ENCODE measurements around the gene RECQL. TPM values are rescaled to one million over a fixed set of nuclear protein-coding genes. Genes with fewer than 3 reads are reported as not detected.

RECQL gene
- total RNA-seq, 1 experiment from 2014 or later, result 42.3 TPM

- in situ Hi-C loops (cut with HindIII; ENCODE audit: low pct_unique_long_range_greater_than_20kb, low sequenced_read_pairs), result no loop called here
Observed at GRCh38 chr12:21502164-21502496, 695 bp upstream of the RECQL start.

GRCh38 chr12:21500786-21501257, 613 bp downstream of the RECQL start:
- POLR2A ChIA-PET, result interaction anchor here (0.6 kb wide), 1 partner anchor 206 kb away, joined by 7 read pairs; no protein-coding TSS in a partner anchor
- Histone ChIP-seq H3K27ac (ENCODE audit: low read length) (peak overlapping the region; percentile 82), H3K9me3 (ENCODE audit: control insufficient read depth, insufficient read depth, low read depth, low read length) (no peaks in the 10 kb centered on the region), H3K4me1 (ENCODE audit: control insufficient read depth, insufficient read depth, low read length) (peaks cover 14% of the 10 kb centered on the region; the same call in 1 of the 2 replicates), H3K27me3 (ENCODE audit: control insufficient read depth, insufficient read depth, low read length) (no peaks in the 10 kb centered on the region), H3K36me3 (ENCODE audit: control insufficient read depth, insufficient read depth, low read length) (peaks cover 7% of the 10 kb centered on the region; the same call in 1 of the 2 replicates), H3K4me3 (ENCODE audit: low read depth in 2 of 2, low read length in 2 of 2) (peak overlapping the region; percentile 88 to 97)
- ATAC-seq (no peak), DNase-seq (ENCODE audit: low read depth, low spot score) (no peak)
- in situ Hi-C loops (cut with HindIII; ENCODE audit: low pct_unique_long_range_greater_than_20kb, low sequenced_read_pairs), result no loop called here
- intact Hi-C loops (cut with micrococcal nuclease; ENCODE audit: unreplicated experiment), result no loop called here
- CTCF ChIA-PET, result interaction anchor here (0.6 kb wide), 1 partner anchor 197 kb away, joined by 5 read pairs; no protein-coding TSS in a partner anchor
- no TSS peak for BruUV-seq (replicated peaks)
- TF ChIP-seq CTCF (IDR thresholded peaks at IDR 0.05) (no peak), REST (IDR thresholded peaks at IDR 0.05; ENCODE audit: insufficient read depth in 1 of 2, low read depth in 2 of 2, low read length in 1 of 2) (no peak), POLR2AphosphoS5 (IDR thresholded peaks at IDR 0.05; ENCODE audit: low read depth, low read length) (no peak), TCF7L2 (IDR thresholded peaks at IDR 0.05; ENCODE audit: low read depth, low read length) (no peak), SIN3A (IDR thresholded peaks at IDR 0.05; ENCODE audit: borderline replicate concordance, insufficient read depth, low read depth, low read length) (no peak)

More at GRCh38 chr12:21502164-21502496, 695 bp upstream of the RECQL start:
- BruUV-seq (replicated peaks), result no TSS peak
- peak; percentile 36 for ATAC-seq
- TF ChIP-seq SIN3A (IDR thresholded peaks at IDR 0.05; ENCODE audit: borderline replicate concordance, insufficient read depth, low read depth, low read length), result no peak
- no peak for TF ChIP-seq TCF7L2 (IDR thresholded peaks at IDR 0.05; ENCODE audit: low read depth, low read length)
- no peak for TF ChIP-seq REST (IDR thresholded peaks at IDR 0.05; ENCODE audit: insufficient read depth in 1 of 2, low read depth in 2 of 2, low read length in 1 of 2)
- TF ChIP-seq CTCF (IDR thresholded peaks at IDR 0.05), result no peak
- no peak for TF ChIP-seq POLR2AphosphoS5 (IDR thresholded peaks at IDR 0.05; ENCODE audit: low read depth, low read length)
- Histone ChIP-seq H3K4me1 (ENCODE audit: control insufficient read depth, insufficient read depth, low read length) (peaks cover 14% of the 10 kb centered on the region; the same call in 1 of the 2 replicates), H3K27me3 (ENCODE audit: control insufficient read depth, insufficient read depth, low read length) (no peaks in the 10 kb centered on the region), H3K4me3 (ENCODE audit: low read depth in 2 of 2, low read length in 2 of 2) (peak overlapping the region; percentile 88 to 97), H3K9me3 (ENCODE audit: control insufficient read depth, insufficient read depth, low read depth, low read length) (no peaks in the 10 kb centered on the region), H3K27ac (ENCODE audit: low read length) (peak overlapping the region; percentile 82), H3K36me3 (ENCODE audit: control insufficient read depth, insufficient read depth, low read length) (peaks cover 7% of the 10 kb centered on the region; the same call in 1 of the 2 replicates)
- intact Hi-C loops (cut with micrococcal nuclease; ENCODE audit: unreplicated experiment), result no loop called here
- ChIA-PET POLR2A (no interaction called here), CTCF (no interaction called here)
- no peak for DNase-seq (ENCODE audit: low read depth, low spot score)
